GM12872 (cell line): ENCODE measurements around the gene APOBEC3H.

Experiments used
- CTCF ChIP-seq: IDR thresholded peaks from 3 replicates; pipeline ENCODE4 v1.5.1; 2011; ENCODE audit warnings: low read depth, mild to moderate bottlenecking, low read length, moderate library complexity; ENCODE audit not compliant: insufficient read depth

APOBEC3H gene

GRCh38 chr22:39087881-39088684 lies 9.0 kb upstream of the APOBEC3H start:
- no peak for TF ChIP-seq CTCF

GRCh38 chr22:39088685-39089032 lies 8.4 kb upstream of the APOBEC3H start:
- TF ChIP-seq CTCF, result no peak

GRCh38 chr22:39089928-39090327 lies 7.1 kb upstream of the APOBEC3H start:
- no peak for TF ChIP-seq CTCF

GRCh38 chr22:39090426-39091064 lies 6.5 kb upstream of the APOBEC3H start:
- no peak for TF ChIP-seq CTCF

GRCh38 chr22:39091126-39092081 lies 5.6 kb upstream of the APOBEC3H start:
- no peak for TF ChIP-seq CTCF

- TF ChIP-seq CTCF, result no peak
Observed at GRCh38 chr22:39092111-39092862, 4.8 kb upstream of the APOBEC3H start.
